ENCODE measurements around the gene POMGNT2.

Gene POMGNT2
- 4.5 to 10.0 reads per million in 2 donors for total RNA-seq

DNA sequence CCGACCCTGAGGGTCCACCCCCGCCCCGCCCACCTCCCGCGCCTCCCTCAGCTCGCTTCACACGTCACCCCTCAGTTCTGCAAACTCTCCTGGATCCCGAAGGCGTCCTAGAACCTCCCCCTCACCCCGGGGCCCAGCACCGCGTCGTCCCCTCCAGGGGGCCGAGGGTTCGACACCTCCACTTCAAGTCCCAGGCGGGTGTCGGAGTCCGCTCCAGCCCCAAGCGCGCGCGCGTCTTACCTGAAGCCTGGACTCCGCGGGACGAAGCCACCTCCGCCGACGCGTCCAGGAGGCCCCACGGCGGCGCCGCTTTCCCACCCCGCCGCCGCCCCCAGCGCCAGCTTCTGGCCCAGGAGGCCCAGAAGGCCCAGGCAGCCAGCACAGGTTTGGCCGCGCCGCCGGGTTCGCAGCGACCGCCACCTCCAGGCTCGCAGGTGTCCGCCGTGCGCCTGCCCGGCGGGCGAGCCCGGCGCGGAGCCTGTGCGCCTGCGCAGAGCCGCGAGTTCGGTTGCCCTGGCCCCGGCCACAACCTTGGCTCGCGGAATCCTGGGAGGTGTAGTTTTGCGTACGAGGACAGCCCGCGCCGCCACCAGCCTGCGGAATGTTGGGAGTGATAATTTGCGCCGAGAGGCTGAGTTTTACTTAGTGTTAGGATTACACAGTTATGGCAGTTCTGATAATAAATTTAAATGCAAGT, at the start of gene POMGNT2:
TSS of gene POMGNT2 (minus strand) at position 484 of the 697 bp plus-strand sequence. CDS start 24,648 bp downstream, outside the sequence.
- DNase-seq = peak; percentile 71 to 83 (median 79)

DNA sequence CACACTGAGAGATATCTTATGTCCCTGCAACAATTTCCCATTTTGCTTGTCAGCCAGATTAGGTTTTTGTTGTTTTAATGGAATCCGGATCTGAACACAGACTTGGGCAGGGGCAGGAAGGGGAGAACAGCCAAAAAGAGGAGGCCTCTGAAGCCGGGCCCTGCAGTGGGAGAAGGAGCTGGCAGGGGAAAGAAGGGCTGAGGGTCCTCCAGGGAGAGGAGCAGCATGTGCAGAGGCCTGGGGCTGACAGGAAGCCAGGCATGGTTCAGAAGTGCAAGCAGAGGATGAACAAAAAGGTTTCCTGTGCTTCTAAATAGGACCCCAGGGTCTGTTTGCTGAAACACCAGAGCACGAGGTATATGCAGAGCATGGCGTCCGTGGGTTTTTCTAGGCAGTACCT, 49.1 kb upstream of the POMGNT2 start:
- no peak for DNase-seq

DNA sequence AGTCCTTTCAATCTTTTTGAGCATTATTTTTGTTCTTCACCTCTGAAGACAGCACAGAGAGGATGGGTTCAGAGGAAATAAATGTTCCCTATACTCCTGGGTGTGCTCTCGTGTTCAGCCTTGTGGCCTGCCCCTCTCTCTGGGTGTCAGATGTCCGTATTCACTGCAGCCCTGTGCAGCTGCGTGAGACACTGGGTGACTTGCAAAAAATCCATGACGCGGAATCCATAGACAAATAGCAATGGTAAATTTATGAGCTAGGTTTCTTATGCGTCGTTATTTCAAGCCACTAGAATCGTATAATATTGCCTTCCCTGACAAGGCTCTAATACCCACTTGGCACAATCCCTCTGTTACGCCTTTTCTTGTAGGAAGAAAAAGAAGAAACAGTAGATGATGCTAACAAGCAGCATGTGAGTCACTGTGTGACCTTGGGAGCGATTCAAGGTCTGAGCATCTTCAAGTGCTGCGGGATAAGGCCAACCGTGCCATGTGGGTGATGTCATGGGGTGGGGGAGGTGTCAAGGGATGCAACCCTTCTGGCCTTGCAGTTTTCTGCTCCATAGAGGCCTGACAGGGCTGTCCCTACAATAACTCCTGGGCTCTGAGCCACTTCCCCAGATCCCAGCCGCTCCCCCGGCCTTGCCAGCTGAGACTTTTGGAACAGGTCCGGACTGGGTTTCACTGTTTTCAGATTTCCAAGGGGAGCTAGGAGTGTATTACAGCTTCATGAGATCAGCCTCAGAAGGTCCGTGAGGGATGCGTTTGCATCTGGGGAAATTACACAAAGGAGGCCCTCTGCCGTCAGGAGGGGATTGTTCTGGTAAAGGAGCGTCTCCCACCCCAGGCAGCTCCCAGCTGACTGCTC, 47.6 kb upstream of the POMGNT2 start:
- no peak for DNase-seq

DNA sequence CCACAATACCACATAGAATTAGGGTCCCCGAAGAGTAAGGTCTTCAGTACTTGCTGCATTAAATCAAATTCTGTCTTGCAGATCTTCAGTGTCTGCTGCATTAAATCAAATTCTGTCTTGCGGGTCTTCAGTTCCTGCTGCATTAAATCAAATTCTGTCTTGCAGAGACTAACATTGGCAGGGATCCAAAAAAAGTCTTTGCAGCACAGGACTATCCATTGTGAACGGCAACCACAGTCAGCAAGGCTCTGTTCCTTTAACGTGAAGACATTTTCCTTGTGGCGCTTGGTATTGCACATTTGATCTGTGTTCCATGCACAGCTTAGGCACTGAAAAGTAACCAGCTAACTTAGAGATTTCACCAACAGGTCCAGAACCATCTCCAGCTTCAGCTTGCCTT, 46.8 kb upstream of the POMGNT2 start:
- no peak for DNase-seq

DNA sequence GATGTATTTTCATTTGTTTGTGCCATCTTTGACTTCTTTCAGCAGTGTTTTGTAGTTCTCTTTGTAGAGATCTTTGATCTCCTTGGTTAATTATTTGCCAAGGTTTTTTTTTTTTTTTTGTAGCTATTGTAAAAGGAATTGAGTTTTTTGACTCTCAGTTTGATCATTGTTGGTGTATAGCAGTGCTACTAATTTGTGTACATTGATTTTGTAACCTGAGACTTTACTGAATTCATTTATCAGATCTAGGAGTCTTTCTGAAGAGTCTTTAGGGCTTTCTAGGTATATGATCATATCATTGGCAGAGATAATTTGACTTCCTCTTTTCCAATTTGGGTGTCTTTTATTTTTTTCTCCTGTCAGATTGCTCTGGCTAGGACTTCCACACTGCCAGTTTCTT, 42.2 kb upstream of the POMGNT2 start:
- DNase-seq = no peak

DNA sequence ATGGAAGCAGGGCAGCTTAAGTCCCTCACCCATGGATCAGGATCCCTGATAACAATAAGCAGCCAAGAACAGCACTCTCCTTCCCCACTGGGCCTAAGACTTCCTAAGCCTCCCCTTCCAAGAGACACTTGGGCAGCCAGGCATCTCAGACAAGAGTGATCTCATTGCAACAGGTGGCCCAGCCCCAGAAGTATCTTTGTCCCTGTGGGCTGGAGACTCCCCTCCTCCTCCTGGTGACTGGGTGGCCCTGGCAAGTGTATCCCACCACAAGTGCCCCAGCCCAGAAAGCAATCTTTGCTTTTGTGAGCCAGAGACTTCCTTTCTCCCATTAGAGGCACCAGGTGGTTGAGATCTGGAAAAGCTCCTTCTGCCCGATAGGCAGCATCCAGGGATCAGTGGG, 40.7 kb upstream of the POMGNT2 start:
- no peak for DNase-seq

DNA sequence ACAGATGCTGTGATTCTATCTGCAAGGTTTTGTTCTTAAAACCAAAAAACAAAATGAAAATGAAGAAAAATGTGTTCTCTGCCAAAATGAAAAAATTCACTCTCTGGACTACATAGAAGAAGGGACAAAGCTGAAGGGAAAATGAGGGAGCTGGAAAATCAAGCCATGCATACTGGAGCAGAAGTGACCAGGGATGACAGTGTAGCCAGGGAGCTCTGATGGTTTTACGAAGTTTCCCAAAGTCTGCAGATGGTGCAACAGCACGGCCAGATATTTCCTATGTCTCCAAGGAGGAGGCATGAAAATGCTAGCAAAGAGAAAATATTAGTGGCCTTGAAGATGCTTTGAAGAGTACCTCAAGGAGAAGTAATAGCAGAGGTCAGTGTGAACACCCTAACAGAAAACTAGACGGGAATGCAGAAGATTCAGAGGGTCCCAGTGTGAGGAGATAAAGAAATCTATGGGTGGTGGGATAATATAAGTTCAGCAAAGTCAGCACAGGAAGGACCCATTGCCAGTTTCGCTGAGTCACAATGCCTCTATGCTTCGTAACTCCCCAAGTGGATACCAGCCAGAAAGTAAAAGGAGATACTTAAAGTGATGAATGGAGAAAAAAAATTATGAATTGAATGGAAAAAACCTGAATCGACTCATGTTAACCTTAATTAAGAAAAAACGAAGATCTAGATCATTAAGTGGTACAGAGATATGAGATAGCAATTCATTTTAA, 39.0 kb upstream of the POMGNT2 start:
- DNase-seq = no peak

DNA sequence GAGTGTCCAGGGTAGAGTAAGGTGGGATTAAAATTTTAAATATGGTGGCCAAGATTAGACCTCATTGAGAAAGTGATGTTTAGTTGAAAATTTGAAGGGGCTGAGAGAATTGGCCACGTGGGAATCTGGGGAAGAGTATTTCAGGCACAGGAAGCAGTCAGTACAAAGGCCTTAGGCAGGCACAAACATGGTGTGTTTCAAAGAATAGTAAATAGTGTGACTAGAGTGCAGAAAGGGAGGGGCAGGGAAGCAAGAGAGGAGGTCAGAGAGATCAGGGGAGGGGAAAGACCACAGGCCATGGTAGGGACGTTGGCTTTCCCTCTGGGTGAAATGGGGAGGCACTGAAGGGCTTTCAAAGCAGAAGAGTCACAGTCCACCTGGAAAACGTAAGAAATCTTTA, 36.6 kb upstream of the POMGNT2 start:
- no peak for DNase-seq

DNA sequence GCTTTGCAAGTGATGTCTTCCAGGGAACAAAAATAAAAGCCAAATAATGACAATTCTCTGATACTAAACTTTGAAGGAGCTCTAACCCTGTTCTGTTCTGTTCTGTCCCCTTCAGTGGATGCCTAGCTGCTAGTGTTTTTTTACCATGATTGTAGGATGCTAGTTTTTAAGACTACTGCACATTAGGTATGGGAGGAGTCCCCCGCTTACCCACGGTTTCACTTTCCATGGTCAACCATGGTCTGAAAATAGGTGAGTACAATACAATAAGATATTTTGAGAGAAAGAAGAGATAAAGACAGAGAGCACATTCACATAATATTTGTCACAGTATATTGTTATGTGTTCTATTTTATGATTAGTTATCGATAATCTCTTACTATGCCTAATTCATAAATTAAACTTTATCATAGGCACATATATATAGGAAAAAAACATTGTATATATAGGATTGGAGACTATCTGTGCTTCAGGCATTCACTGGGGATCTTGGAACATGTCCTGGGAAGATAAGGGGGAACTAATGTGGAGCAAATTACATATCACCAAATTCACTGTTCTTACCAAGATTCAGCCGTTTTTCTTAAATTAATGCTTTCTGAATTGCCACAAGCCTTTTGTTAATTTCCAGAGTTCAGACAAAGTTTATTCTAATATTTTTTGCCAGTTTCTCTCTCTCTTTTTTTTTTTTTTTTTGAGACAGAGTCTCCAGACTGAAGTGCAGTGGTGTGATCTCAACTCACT, 32.8 kb upstream of the POMGNT2 start:
- DNase-seq = no peak

DNA sequence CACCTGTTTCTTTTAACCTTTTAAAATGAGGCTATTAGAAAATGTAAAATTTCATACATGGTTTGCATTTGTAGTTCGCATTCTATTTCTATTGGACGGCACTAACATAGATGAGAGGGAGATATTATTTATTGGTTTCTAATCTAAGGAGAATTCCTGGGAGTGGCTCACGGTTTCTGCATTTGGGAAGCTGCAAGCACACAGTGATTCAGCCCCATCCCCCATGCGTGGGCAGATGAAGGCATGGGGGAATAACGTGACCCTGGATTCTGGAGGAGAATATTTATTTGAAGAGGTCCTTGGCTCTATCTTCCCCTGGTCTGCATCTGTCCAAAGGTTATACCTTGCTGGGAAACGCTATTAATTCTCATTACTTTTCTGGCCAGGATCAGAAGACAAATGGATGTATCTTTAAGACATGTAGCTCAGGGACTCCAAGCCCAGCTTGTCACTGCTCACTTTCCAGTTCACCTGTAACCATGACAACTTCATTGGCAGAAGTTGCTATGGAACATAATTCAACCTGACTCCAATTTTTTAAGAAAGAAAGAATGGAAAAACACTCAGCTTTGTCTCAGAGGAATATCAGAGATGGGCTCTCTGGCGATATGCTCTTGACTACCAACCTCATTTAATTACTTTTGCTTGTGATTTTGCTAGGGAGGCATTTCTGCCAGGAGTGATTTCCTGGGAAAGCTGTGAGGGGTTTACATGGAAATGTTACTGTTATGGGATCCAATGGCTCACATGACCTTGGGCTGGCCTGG, 27.2 kb upstream of the POMGNT2 start:
- DNase-seq = no peak

DNA sequence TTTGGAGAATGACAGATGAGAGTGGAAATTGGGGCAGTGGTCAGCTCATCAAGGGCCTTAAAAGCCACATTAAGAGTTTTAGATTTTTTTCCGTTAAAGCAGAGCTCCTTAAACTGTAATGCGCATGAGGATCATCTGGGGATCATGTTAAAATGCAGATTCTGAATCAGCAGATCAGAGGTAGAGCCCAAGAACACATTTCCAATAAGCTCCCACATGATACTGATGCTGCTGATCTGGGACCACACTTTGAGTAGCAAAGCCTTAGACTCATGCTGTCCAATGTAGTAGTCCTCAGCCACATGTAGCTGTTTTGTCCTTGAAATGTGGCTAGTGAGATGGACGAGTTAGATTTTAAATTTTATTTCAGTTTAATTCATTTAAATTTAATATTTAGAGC, 26.3 kb upstream of the POMGNT2 start:
- DNase-seq = no peak

DNA sequence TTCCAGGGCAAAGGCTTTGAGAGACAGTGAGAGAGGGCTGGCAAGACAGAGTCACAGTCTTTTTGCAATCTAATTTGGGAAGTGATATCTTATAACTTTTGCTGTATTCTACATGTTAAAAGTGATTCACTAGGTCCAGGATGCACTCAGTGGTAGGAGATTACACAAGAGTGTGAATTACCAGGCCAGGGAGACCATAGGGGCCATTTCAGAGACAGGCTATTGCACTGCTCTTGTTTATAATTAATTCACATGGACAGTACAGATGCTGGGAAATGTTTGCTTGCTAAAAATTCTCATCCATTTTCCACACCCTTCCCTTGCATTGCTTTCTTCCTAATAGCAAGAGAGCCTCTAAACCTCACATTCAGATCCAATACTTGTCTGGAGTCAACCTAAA, 22.6 kb upstream of the POMGNT2 start:
- DNase-seq = no peak

DNA sequence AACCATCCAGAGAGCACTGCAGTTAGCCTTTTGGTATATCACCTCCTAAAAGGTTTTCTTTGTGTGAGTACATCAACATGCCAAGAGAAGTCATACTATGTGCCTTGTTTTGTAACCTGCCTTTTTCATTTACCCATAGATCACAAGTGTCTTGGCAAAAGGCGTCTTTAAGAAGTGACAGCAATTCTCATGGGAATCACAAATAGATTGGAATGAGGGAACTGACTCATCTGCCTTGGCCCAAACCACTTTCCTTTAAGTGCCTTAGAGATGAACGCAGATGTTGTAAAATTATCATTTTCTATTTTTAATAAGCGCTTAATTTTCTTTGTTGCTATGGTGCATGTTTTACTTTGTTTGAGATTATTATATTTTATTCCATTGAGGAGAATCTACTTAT, 20.7 kb upstream of the POMGNT2 start:
- no peak for DNase-seq

DNA sequence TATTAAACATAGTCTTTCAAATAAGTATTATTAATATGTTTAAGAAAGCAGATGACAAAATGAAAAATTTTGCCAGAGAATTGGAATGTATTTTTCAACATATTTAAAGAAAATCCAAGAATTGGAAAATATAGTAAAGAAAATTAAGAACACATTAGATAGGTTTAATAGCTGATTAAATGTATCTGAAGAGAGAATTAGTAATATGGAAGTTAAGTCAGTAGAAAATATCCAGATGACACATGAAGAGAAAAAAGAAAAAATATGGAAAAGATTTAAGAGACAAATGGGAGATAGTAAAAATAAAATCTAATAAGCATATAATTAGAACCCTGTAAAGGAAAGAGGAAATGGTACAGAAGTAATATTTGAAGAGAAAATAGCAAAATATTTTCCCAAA, 18.0 kb upstream of the POMGNT2 start:
- no peak for DNase-seq

DNA sequence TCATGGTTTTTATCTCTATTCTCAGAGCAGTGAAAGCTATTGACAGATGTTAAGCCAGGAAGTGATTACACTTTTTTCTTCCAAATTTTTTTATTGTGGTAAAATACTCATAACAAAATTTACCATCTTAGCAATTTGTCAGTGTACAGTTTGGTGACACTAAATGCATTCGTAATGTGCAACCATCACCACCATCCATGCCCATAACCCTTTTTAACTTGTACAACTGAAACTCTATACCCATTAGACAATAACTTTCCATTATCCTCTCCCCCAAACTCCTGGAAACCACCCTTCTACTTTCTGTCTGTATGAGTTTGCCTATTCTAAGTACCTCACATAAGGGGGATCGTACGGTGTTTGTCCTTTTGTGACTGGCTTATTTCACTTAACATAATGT, 15.1 kb upstream of the POMGNT2 start:
- DNase-seq = peak in 1 of 5 experiments; percentile 8

DNA sequence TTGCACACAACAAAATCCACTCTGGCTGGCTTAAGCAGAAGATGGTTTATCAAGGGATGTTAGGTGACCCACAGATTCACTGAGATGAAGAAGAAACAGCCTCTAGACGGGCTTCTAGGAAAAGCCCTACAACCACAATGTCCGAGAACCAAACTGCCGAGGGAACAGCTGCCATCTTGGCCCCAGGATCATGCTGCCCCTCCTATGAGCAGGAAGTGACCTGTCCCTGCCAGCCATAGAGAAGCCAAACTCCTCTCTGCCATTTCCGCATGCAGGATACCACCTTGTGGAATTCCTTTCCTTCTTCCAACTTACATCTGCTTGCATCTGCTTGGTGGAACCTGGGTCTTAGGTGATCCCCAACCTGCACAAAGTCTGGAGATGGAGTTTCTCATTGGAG, 11.4 kb upstream of the POMGNT2 start:
- DNase-seq = no peak

DNA sequence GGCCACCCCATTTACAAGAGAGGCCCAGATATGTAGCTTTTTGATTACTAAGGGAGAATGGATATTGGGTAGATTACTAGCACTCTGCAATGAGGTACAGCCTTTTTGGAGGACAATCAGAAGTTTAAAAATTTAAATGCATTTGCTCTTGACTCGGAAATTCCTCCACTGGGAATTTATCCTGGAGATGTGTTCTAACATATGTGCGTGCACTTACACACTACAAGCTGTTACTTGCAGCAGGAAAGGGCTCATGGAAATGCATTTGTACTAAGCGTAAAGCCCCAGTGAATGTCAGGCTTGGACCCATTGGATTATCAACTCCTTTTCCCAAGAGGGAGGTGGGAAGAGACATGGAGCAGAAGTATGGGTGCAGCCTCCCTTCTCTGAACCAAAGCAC, 7.8 kb upstream of the POMGNT2 start:
- DNase-seq = no peak

DNA sequence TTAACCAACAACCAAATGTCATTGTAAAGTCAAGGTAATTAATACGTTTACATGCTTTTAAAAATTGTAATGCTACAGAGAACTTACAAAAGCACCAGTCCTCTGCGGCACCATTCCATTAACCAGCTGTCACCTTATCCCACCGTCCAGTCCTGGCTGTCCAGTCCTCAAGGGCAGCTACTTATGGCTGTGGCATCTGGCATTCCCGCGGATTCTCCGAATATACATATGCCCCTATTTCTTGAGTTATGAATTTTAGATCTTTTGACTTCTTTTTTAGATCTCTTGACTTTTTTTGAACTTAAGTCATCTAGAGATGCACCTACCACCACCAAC, 382 bp upstream of the POMGNT2 start:
- no peak for DNase-seq

DNA sequence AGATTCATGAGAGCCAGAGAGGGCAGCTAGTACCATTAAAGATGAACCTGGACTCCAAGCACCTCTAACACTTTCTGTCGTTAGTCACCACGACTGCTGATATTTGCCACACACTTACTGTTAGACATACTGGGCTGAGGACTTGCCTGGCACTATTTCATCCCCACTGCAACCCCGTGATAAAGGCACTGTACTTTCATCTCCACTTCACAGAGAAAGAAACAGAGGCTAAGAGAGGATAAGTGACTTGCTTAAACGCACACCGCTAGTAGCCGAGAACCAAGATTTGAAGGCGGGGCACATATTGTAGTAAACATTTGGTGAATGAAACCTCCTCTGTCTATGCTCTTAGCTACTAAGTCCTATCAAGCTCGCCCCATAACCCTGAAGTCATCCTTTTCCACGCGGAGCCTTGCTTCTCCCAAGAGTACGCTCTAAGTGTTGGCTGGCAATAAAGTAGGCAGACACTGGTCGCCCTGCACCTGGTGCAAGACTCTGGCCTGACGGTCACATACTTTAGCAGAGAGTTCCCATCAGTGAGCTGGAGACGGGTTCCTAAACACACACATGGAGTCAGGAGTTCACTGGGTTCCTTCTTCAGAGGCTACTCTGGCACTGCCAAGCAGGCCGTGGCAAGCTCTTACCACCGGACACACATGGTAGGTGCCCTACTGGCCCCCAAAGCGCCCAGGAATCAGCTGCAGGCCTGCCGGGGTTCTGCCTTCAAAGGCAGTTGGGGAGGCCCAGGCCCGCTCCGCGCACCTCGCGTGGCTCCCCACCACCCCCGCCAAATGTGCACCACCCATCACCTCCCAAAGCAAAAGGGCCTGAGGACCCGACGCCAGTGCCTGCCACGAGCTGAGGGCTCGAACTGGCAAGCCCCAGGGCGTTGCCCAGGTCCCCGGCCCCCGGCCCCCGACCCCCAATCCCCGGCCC, 951 bp downstream of the POMGNT2 start:
- DNase-seq = no peak

DNA sequence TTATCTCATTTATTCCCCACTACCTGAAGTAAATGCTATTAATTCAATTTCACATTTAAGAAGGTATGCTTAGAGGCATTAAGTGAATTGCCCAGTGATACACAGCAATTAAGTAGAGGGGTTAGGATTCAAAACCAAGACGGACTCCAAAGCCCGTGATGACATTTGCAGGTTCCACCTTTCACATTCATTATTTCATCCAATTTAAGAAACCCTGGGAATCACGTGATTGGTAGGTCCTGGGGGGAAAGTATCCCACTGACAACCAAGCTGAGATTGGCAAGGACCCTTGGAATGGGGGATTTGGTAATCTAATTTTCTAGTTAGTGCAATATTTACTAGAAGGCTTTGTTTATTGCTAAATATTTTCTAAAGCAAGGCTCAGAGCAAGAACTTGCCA, 1.8 kb downstream of the POMGNT2 start:
- DNase-seq = no peak
